DND-41 (cell line): ENCODE results near the gene BLVRB.
A peak's percentile ranks its signal among the peaks of the same experiment; 100 is the strongest.

Experiments
- ATAC-seq: fragments of 200-7000 bp; cut with Tn5 transposase; 3 replicates; pipeline ENCODE4 v1.9.1; 2021; ENCODE audit warnings: low read depth; ENCODE audit not compliant: insufficient read depth
- DNase-seq: peaks from one replicate; pipeline ENCODE4 v3.0.0-alpha.2; 2020
- H2AFZ ChIP-seq: 2 replicates; pipeline ENCODE4 v1.6.0; 2012; ENCODE audit warnings: low read depth, low read length
- H3K27ac ChIP-seq: 2 replicates; pipeline ENCODE4 v1.5.1; 2012; ENCODE audit warnings: low read length, inconsistent platforms
- H3K27me3 ChIP-seq: fragments of 200-600 bp; sonication (generic); 2 replicates; pipeline ENCODE4 v1.6.0; 2012; ENCODE audit warnings: low read length, mild to moderate bottlenecking, inconsistent platforms; ENCODE audit not compliant: insufficient read depth, poor library complexity
- H3K36me3 ChIP-seq: 2 replicates; pipeline ENCODE4 v1.5.1; 2012; ENCODE audit warnings: low read length, inconsistent platforms; ENCODE audit not compliant: insufficient read depth
- H3K4me1 ChIP-seq: 2 replicates; pipeline ENCODE4 v1.5.1; 2012; ENCODE audit warnings: mild to moderate bottlenecking, low read length; ENCODE audit not compliant: insufficient read depth
- H3K4me2 ChIP-seq: 2 replicates; pipeline ENCODE4 v1.6.0; 2012; ENCODE audit warnings: mild to moderate bottlenecking, moderate library complexity, low read length, inconsistent platforms; ENCODE audit not compliant: insufficient read depth
- H3K4me3 ChIP-seq, 2 experiments: fragments of 200-600 bp in 1 of 2; shearing (Covaris generic) in 1 of 2; 2 replicates each; pipeline ENCODE4 v1.5.1; 2012 to 2016; ENCODE audit warnings: inconsistent platforms in 2 of 2, low read length in 2 of 2, mild to moderate bottlenecking in 2 of 2, low read depth in 1 of 2, moderate library complexity in 1 of 2
- H3K79me2 ChIP-seq: 2 replicates; pipeline ENCODE4 v1.6.0; 2012; ENCODE audit warnings: low read length, inconsistent platforms; ENCODE audit not compliant: insufficient read depth
- H3K9ac ChIP-seq: 2 replicates; pipeline ENCODE4 v1.6.0; 2012; ENCODE audit warnings: low read depth, mild to moderate bottlenecking, inconsistent platforms, low read length, moderate library complexity
- H3K9me3 ChIP-seq: 2 replicates; pipeline ENCODE4 v1.5.1; 2012; ENCODE audit warnings: low read length, moderate library complexity, mild to moderate bottlenecking, inconsistent platforms; ENCODE audit not compliant: insufficient read depth, severe bottlenecking
- H4K20me1 ChIP-seq: 2 replicates; pipeline ENCODE4 v1.6.0; 2012; ENCODE audit warnings: low read length; ENCODE audit not compliant: insufficient read depth
- EZH2 ChIP-seq: IDR thresholded peaks from 3 replicates; pipeline ENCODE4 v1.6.1; 2012; ENCODE audit warnings: borderline replicate concordance, low read depth, mild to moderate bottlenecking, moderate library complexity, low read length, inconsistent platforms; ENCODE audit not compliant: severe bottlenecking
- TF ChIP-seq, protein P1 (sequence below): IDR thresholded peaks from 2 replicates; pipeline ENCODE4 v1.5.1; 2012; ENCODE audit warnings: borderline replicate concordance, low read length, moderate library complexity, mild to moderate bottlenecking; ENCODE audit not compliant: poor library complexity, severe bottlenecking; ENCODE audit errors: extremely low read depth

The BLVRB gene

DNA sequence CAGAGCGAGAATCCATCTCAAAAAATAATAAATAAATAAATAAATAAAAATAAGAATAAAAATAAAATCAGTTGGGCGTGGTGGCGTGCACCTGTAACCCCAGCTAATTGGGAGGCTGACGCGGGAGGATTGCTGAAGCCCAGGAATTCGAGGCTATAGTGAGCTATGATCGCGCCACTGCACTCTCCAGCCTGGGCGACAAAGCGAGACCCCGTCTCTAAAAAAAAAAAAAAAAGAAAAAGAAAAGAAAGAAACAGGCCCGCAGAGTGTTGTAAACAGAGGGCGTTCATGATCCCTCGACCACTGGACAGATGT, 45.1 kb downstream of the BLVRB start:
- Histone ChIP-seq H3K9ac (peak overlapping the region; percentile 78), H2AFZ (peak overlapping the region; percentile 83), H3K4me2 (peak overlapping the region; percentile 91), H4K20me1 (no peaks in the 10 kb centered on the region), H3K79me2 (peaks cover 19% of the 10 kb centered on the region), H3K36me3 (peaks cover 13% of the 10 kb centered on the region; the same call in 1 of the 2 replicates), H3K4me1 (peaks cover 24% of the 10 kb centered on the region), H3K4me3 (peak overlapping the region; percentile 27 to 61; a peak in 3 of 4 replicates), H3K9me3 (no peaks in the 10 kb centered on the region), H3K27me3 (no peaks in the 10 kb centered on the region), H3K27ac (peak overlapping the region; percentile 78; the same call in 1 of the 2 replicates)
- no peak for TF ChIP-seq EZH2
- TF ChIP-seq, protein P1, sequence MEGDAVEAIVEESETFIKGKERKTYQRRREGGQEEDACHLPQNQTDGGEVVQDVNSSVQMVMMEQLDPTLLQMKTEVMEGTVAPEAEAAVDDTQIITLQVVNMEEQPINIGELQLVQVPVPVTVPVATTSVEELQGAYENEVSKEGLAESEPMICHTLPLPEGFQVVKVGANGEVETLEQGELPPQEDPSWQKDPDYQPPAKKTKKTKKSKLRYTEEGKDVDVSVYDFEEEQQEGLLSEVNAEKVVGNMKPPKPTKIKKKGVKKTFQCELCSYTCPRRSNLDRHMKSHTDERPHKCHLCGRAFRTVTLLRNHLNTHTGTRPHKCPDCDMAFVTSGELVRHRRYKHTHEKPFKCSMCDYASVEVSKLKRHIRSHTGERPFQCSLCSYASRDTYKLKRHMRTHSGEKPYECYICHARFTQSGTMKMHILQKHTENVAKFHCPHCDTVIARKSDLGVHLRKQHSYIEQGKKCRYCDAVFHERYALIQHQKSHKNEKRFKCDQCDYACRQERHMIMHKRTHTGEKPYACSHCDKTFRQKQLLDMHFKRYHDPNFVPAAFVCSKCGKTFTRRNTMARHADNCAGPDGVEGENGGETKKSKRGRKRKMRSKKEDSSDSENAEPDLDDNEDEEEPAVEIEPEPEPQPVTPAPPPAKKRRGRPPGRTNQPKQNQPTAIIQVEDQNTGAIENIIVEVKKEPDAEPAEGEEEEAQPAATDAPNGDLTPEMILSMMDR: no peak
- no peak for DNase-seq
- no peak for ATAC-seq

DNA sequence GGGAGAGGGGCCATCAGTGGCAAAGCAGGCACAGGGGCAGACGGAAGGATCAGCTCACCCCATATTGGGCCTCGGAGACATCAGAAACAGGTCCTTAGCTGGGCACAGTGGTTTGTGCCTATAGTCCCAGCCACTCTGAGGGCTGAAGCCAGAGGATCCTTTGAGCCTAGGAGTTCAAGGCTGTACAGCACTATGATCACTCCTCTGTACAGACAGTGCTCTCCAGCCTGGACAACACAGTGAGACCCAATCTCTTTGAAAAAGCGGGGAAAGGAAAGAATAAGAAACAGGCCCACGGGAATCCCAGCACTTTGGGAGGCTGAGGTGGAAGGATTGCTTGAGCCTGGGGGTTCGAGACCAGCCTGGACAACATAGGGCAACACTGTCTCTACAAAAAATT, 45.8 kb downstream of the BLVRB start:
- Histone ChIP-seq H4K20me1 (no peaks in the 10 kb centered on the region), H3K27me3 (no peaks in the 10 kb centered on the region), H3K4me1 (peaks cover 21% of the 10 kb centered on the region), H2AFZ (no peak overlapping the region), H3K4me3 (no peak overlapping the region), H3K79me2 (peaks cover 14% of the 10 kb centered on the region), H3K9ac (no peak overlapping the region), H3K27ac (no peak overlapping the region), H3K4me2 (no peak overlapping the region), H3K36me3 (peaks cover 10% of the 10 kb centered on the region; the same call in 1 of the 2 replicates), H3K9me3 (no peaks in the 10 kb centered on the region)
- no peak for DNase-seq
- TF ChIP-seq EZH2: no peak
- TF ChIP-seq, protein P1: no peak
- no peak for ATAC-seq

DNA sequence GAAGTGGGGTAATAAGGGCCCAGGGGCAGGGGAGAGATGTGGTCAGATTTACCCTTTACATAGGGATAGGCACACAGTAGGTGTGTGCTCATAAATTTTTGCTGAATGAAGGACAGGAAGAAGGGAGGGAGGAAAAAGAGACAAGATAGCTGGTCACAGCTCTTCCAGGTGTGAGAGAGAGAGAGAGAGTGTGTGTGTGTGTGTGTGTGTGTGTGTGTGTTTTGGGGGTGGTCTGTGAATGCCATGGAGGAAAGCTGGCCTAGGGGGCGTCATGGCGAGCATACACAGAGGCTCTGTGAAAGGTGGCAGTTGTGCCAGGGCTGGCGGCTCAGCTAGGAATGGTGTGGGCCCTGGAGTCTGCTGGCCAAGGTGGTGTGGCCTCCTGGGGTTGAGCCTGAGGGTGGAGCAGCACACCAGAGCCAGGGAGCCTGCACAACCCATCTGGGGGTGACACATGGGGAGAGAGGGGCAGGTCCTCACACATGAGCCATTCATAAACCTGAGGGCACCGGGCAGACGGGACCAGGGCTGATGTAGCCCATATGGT, 46.4 kb downstream of the BLVRB start:
- DNase-seq: no peak
- peaks cover 15% of the 10 kb centered on the region for H3K4me1 ChIP-seq
- H3K4me2 ChIP-seq: no peak overlapping the region
- TF ChIP-seq EZH2: no peak
- TF ChIP-seq, protein P1: no peak
- H3K27ac ChIP-seq: no peak overlapping the region
- H3K36me3 ChIP-seq: peaks cover 10% of the 10 kb centered on the region; the same call in 1 of the 2 replicates
- H3K79me2 ChIP-seq: peaks cover 9% of the 10 kb centered on the region
- H3K4me3 ChIP-seq: no peak overlapping the region
- H3K9me3 ChIP-seq: no peaks in the 10 kb centered on the region
- no peak overlapping the region for H2AFZ ChIP-seq
- no peak overlapping the region for H3K9ac ChIP-seq
- no peak for ATAC-seq
- no peaks in the 10 kb centered on the region for H4K20me1 ChIP-seq
- no peaks in the 10 kb centered on the region for H3K27me3 ChIP-seq
